ENCODE data around the gene PRPF31. TPM values are rescaled to one million over a fixed set of nuclear protein-coding genes. Genes with fewer than 3 reads are reported as not detected.

The PRPF31 gene
- polyA plus RNA-seq, 1 of the 3 experiments (the other 2 are of a cell fraction), result 81.0 TPM

DNA sequence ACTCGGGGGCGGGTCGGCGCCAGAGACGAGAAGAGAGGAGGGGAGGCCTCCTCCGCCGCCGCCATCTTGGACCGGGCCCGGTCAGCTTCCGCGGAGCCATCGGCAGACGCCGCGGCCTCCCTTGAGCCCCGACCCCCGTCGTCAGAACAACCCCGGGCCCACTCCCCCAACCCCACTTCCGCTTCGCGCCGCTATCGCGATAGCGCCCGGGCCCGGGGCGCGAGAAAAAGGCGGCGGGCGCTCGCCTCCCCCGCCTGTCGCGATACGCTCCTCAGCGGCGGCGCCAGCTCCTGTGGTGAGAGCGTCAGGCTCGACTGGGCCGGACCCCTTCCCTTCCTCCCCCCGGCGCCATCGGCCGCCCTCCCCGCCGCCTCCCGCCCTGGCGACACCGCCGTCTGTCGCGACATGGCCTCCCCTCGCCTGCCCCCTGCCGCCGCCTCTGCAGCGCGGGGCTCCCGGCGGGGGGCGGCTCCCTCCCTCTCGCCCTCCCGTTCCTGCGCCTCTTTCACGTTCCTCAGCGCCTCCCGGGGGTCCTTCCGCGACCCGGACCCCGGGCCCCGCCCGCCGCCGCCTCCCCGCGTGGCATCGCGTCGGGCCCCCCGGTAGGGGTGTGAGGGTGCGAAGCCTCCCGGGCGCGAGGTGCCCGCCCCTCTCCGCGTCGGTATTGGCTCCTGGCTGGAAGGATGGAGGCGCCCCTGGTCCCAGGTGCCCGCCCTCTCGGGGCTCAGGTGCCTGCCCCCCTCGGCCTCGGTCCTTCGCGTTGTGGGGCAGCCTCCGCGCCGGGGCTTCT, 22.3 kb downstream of the PRPF31 start, which contains the start of gene CNOT3 (continued):
- TF ChIP-seq, protein P1, sequence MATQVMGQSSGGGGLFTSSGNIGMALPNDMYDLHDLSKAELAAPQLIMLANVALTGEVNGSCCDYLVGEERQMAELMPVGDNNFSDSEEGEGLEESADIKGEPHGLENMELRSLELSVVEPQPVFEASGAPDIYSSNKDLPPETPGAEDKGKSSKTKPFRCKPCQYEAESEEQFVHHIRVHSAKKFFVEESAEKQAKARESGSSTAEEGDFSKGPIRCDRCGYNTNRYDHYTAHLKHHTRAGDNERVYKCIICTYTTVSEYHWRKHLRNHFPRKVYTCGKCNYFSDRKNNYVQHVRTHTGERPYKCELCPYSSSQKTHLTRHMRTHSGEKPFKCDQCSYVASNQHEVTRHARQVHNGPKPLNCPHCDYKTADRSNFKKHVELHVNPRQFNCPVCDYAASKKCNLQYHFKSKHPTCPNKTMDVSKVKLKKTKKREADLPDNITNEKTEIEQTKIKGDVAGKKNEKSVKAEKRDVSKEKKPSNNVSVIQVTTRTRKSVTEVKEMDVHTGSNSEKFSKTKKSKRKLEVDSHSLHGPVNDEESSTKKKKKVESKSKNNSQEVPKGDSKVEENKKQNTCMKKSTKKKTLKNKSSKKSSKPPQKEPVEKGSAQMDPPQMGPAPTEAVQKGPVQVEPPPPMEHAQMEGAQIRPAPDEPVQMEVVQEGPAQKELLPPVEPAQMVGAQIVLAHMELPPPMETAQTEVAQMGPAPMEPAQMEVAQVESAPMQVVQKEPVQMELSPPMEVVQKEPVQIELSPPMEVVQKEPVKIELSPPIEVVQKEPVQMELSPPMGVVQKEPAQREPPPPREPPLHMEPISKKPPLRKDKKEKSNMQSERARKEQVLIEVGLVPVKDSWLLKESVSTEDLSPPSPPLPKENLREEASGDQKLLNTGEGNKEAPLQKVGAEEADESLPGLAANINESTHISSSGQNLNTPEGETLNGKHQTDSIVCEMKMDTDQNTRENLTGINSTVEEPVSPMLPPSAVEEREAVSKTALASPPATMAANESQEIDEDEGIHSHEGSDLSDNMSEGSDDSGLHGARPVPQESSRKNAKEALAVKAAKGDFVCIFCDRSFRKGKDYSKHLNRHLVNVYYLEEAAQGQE (IDR thresholded peaks at IDR 0.05; ENCODE audit: low read depth, low read length), result peak; percentile 13; the same call in 1 of the 2 replicates
- TF ChIP-seq JUND (IDR thresholded peaks at IDR 0.05), result no peak
- no peak for TF ChIP-seq ZBTB33 (IDR thresholded peaks at IDR 0.05; ENCODE audit: borderline replicate concordance, low read depth)
- no peak for TF ChIP-seq IRF3 (IDR thresholded peaks at IDR 0.05; ENCODE audit: low read depth, low read length)
- TF ChIP-seq EP300 (IDR thresholded peaks at IDR 0.05; ENCODE audit: borderline replicate concordance in 1 of 2, low read depth in 1 of 2, low read length in 1 of 2), result no peak

- Histone ChIP-seq H3K79me2 (ENCODE audit: insufficient read depth) (peaks cover 56% of the 10 kb centered on the region), H3K9ac (peak overlapping the region; percentile 98), H3K27me3 (ENCODE audit: insufficient read depth) (no peaks in the 10 kb centered on the region), H3K4me1 (ENCODE audit: control insufficient read depth in 1 of 2, insufficient read depth in 2 of 2, low read depth in 1 of 2, low read length in 1 of 2) (peaks cover 0 to 24% of the 10 kb centered on the region in 2 experiments; a peak in 1 of 4 replicates), H3K27ac (ENCODE audit: low read depth in 2 of 2, low read length in 1 of 2) (no peak overlapping the region; a peak in 1 of 4 replicates), H2AFZ (ENCODE audit: low read depth) (no peak overlapping the region), H3K9me3 (no peaks in the 10 kb centered on the region), H3K4me3 (ENCODE audit: low read depth in 2 of 2, low read length in 1 of 2) (peak overlapping the region; percentile 76 to 86), H3K4me2 (peak overlapping the region; percentile 94), H3K36me3 (replicated peaks in 1 of 2; ENCODE audit: control insufficient read depth in 1 of 2, insufficient read depth in 2 of 2, low read length in 1 of 2) (peaks cover 16 to 41% of the 10 kb centered on the region in 2 experiments), H4K20me1 (ENCODE audit: insufficient read depth) (peaks cover 47% of the 10 kb centered on the region), H3K9me2 (no peaks in the 10 kb centered on the region), H3F3A (replicated peaks; ENCODE audit: insufficient read depth) (no peaks in the 10 kb centered on the region)
- no peak for DNase-seq
- 56% methylated on average over 14 of the region's 31 CpGs for WGBS (ENCODE audit: low lambda C conversion rate)
- ChIA-PET POLR2A (interaction anchor here (3.0 kb wide), 1 partner anchor 23 kb away, joined by 30 read pairs; the partner anchor contains the start of genes PRPF31 and TFPT), CTCF (interaction anchor here (0.9 to 1.5 kb wide), 5 partner anchors 20 to 93 kb away, joined by 3 to 5 read pairs (median 3); partner anchors contain the start of gene LENG1)
- no peak for TF ChIP-seq FOXJ3 (CRISPR knock-in tag; IDR thresholded peaks at IDR 0.05)
- TF ChIP-seq IRF3 (IDR thresholded peaks at IDR 0.05; ENCODE audit: low read depth, low read length), result no peak
- no peak for TF ChIP-seq RCOR1 (IDR thresholded peaks at IDR 0.05; ENCODE audit: low read length)
- TF ChIP-seq TEAD4 (IDR thresholded peaks at IDR 0.05; ENCODE audit: borderline replicate concordance, insufficient read depth), result no peak
- no peak for TF ChIP-seq PBX3 (IDR thresholded peaks at IDR 0.05)
- no peak for TF ChIP-seq NRF1 (IDR thresholded peaks at IDR 0.05; ENCODE audit: low read depth, low read length)
- TF ChIP-seq RXRA (IDR thresholded peaks at IDR 0.05; ENCODE audit: borderline replicate concordance, low read depth), result no peak
- TF ChIP-seq FOSL2 (IDR thresholded peaks at IDR 0.05; ENCODE audit: borderline replicate concordance, low read depth), result no peak
- no peak for TF ChIP-seq SIN3A (IDR thresholded peaks at IDR 0.05; ENCODE audit: borderline replicate concordance, low read depth, low read length)
Observed at GRCh38 chr19:54138489-54139256, 23.1 kb downstream of the PRPF31 start.
